Iris pigment epithelial cell (primary cell): ENCODE measurements around the gene RSPO1.
"Not testable (repeated sequence)": the region's sequence is repeated elsewhere in the genome, so short reads cannot be mapped to it uniquely, and the experiment has no call there.

Experiments
- DNase-seq: peaks from one replicate; pipeline ENCODE4 v3.0.0-alpha.2; 2011; ENCODE audit warnings: low read depth

The RSPO1 gene

GRCh38 chr1:37616330-37616729 lies 18.4 kb downstream of the RSPO1 start:
- no peak for DNase-seq

GRCh38 chr1:37614105-37614504 lies 20.6 kb downstream of the RSPO1 start:
- DNase-seq, result no peak

GRCh38 chr1:37612186-37612585 lies 22.5 kb downstream of the RSPO1 start:
- DNase-seq, result no peak

- DNase-seq, result no peak
These were observed 24.7 kb downstream of the RSPO1 start for GRCh38 chr1:37609994-37610393.

- DNase-seq, result no peak
These were observed 25.7 kb downstream of the RSPO1 start for GRCh38 chr1:37609002-37609401.

GRCh38 chr1:37606481-37607263 lies 28.0 kb downstream of the RSPO1 start:
- peak; percentile 73 for DNase-seq

GRCh38 chr1:37605806-37606474 lies 28.8 kb downstream of the RSPO1 start:
- DNase-seq, result peak; percentile 4

GRCh38 chr1:37605061-37605650 lies 29.5 kb downstream of the RSPO1 start:
- no peak for DNase-seq

- peak; percentile 29 for DNase-seq
These were observed 31.7 kb downstream of the RSPO1 start for GRCh38 chr1:37602750-37603694.

- no peak for DNase-seq
These were observed 33.3 kb downstream of the RSPO1 start for GRCh38 chr1:37601441-37601840.

GRCh38 chr1:37599940-37600339 lies 34.8 kb downstream of the RSPO1 start:
- DNase-seq, result no peak

GRCh38 chr1:37596182-37596667 lies 38.5 kb downstream of the RSPO1 start:
- no peak for DNase-seq

GRCh38 chr1:37595440-37596181 lies 39.1 kb downstream of the RSPO1 start, which contains the start of gene GNL2:
Gene GNL2, minus strand, starts transcription at chr1:37595937. Its CDS starts 115 bp downstream, at chr1:37595822.
- peak; percentile 97 for DNase-seq

- no peak for DNase-seq
These were observed 41.0 kb downstream of the RSPO1 start for GRCh38 chr1:37593726-37594125.

- no peak for DNase-seq
These were observed 45.8 kb downstream of the RSPO1 start for GRCh38 chr1:37588939-37589338.

GRCh38 chr1:37584544-37584943 lies 50.1 kb downstream of the RSPO1 start:
- DNase-seq, result not testable (repeated sequence)

GRCh38 chr1:37575692-37576091 lies 59.0 kb downstream of the RSPO1 start:
- DNase-seq, result peak; percentile 87

- DNase-seq, result peak; percentile 84
These were observed 59.7 kb downstream of the RSPO1 start for GRCh38 chr1:37574834-37575480.

- DNase-seq, result no peak
These were observed 64.0 kb downstream of the RSPO1 start for GRCh38 chr1:37570528-37571334.

GRCh38 chr1:37567023-37567422 lies 67.7 kb downstream of the RSPO1 start:
- DNase-seq, result no peak
